Central memory CD8-positive, alpha-beta T cell (primary cell): Measurements from ENCODE around the gene RIC8B.

Source experiments
- ATAC-seq: fragments of 150-1000 bp; cut with Tn5 transposase; replicated peaks from 2 replicates; pipeline ENCODE4 v1.10.0; 2022; ENCODE audit warnings: mild to moderate bottlenecking, moderate FRiP score, moderate number of reproducible peaks; ENCODE audit not compliant: poor library complexity, severe bottlenecking; ENCODE audit errors: extremely low read depth
- DNase-seq, 2 donors: peaks; one replicate each; pipeline ENCODE4 v3.0.0; 2021; ENCODE audit warnings: low spot score in 2 of 2
- H3K27ac Mint-ChIP-seq: one replicate; pipeline ENCODE4 v1.8.0; 2022; ENCODE audit warnings: low read depth, mild to moderate bottlenecking, moderate library complexity, mixed read lengths
- H3K27me3 Mint-ChIP-seq: one replicate; pipeline ENCODE4 v1.8.0; 2022; ENCODE audit warnings: mixed read lengths
- H3K36me3 Mint-ChIP-seq: one replicate; pipeline ENCODE4 v1.8.0; 2022; ENCODE audit warnings: mild to moderate bottlenecking, moderate library complexity, mixed read lengths; ENCODE audit not compliant: insufficient read depth
- H3K4me1 Mint-ChIP-seq: one replicate; pipeline ENCODE4 v1.8.0; 2022; ENCODE audit warnings: mixed read lengths
- H3K4me3 Mint-ChIP-seq: one replicate; pipeline ENCODE4 v1.8.0; 2022; ENCODE audit warnings: mild to moderate bottlenecking, moderate library complexity, mixed read lengths
- H3K9me3 Mint-ChIP-seq: one replicate; pipeline ENCODE4 v1.8.0; 2022; ENCODE audit warnings: mixed read lengths

Gene RIC8B

DNA sequence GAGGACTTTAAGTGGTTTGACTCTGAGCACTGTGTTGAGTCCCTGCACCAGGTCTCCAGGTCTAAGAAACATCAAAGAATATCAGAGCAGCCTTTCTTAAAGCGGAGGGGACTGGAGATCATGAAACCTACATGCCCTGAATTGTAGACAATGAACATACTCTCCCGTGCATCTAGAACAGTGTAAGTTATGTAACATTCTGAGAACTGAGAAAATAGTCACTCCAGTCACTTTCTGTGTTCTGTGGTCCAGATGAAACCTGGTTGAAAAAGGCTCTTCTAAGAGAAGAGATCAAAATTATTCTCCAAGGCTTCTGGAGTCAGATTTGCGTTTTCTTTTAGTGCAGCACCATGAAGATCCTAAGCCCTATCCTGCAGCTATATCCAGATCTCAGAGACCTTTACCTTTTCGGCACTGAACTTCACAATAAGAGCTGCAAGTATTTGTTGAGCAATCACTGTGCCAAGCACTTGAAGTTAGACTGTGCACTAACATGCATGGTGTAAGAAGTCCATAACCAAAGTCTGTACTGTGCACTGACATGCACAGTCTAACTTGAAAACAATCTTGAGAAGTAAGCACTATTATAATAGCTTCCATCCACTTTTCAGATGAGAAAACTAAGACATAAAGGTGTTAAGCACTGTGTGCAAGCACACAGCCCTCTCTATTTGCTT, 115.6 kb downstream of the RIC8B start:
- H3K9me3 Mint-ChIP-seq, result no peaks in the 10 kb centered on the region
- H3K27ac Mint-ChIP-seq, result peak overlapping the region; percentile 64
- H3K4me1 Mint-ChIP-seq, result no peaks in the 10 kb centered on the region
- no peak for ATAC-seq
- H3K36me3 Mint-ChIP-seq, result peaks cover 7% of the 10 kb centered on the region
- no peak for DNase-seq
- no peak overlapping the region for H3K4me3 Mint-ChIP-seq
- H3K27me3 Mint-ChIP-seq, result no peaks in the 10 kb centered on the region

DNA sequence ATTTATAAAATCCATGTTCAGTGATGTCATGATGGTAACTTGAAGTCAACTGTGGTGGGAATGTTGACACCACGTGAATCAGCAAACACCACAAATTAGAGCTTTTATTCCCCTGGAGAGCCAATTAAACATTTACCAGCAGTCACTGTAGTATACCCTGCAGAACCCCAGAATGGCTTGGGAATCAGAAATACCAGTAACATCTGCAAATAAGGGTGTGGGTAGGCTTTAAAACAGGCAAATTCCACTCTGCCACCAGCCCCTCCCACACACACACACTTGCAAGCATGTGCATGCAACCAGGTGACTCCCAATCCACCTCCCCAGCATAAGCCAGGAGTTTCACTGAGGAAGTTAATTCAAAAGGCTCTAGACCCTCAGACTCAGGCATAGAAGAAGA, 117.6 kb downstream of the RIC8B start:
- Mint-ChIP-seq H3K9me3 (peaks cover 5% of the 10 kb centered on the region), H3K27me3 (no peaks in the 10 kb centered on the region), H3K36me3 (peaks cover 5% of the 10 kb centered on the region), H3K4me3 (no peak overlapping the region), H3K27ac (no peak overlapping the region), H3K4me1 (no peaks in the 10 kb centered on the region)
- no peak for DNase-seq
- ATAC-seq, result no peak

DNA sequence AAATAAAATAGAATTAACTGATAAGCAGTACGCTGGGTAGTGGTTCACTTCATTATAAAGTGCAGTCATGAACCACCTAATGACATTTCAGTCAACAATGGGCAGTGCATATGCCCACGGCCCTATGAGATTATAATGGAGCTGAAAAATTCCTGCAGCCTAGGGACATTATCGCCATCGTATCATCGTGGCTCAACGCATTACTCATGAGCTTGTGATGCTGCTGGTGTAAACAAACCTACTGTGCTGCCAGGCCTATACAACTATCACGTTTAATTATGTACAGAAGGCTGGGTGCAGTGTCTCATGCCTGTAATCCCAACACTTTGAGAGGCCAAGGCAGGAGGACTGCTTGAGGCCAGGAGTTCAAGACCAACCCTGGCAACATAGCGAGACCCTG, 119.0 kb downstream of the RIC8B start:
- Mint-ChIP-seq H3K27ac (no peak overlapping the region), H3K36me3 (no peaks in the 10 kb centered on the region), H3K4me3 (no peak overlapping the region), H3K27me3 (no peaks in the 10 kb centered on the region), H3K4me1 (peaks cover 4% of the 10 kb centered on the region), H3K9me3 (peaks cover 5% of the 10 kb centered on the region)
- no peak for ATAC-seq
- no peak for DNase-seq

DNA sequence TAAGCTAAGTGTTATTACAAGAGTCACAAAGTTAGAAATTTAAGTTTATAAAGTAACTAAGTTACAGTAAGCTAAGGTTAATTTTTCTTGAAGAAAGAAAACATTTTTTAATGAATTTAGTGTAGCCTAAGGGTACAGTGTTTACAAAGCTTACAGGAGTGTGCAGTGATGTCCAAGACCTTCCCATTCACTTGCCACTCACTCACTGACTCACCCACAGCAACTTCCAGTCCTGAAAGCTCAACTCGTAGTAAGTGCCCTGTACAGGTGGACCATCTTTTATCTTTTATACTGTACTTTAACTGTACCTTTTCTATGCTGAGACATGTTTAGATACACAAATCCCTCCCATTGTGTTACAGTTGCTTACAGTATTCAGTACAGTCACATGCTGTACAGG, 120.3 kb downstream of the RIC8B start:
- H3K27me3 Mint-ChIP-seq, result peaks cover 10% of the 10 kb centered on the region
- H3K9me3 Mint-ChIP-seq, result peaks cover 5% of the 10 kb centered on the region

DNA sequence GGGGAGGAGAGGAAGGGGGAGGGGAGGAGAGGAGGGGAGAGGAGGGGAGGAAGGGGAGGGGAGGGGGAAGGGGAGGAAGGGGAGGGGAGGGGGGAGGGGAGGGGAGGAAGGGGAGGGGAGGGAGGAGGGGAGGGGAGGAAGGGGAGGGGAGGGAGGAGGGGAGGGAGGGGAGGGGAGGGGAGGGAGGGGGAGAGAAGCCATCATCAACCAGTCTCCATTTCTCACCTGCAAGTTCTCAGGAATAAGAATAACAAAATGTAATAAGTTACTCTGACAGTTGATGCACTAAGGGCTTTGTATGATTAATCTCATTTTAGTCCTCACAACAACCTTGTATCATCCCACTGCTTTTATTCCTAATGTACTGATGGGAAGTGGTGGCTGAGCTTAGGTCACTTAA, 122.1 kb downstream of the RIC8B start:
- Mint-ChIP-seq H3K27ac (peak overlapping the region; percentile 29), H3K27me3 (peaks cover 14% of the 10 kb centered on the region), H3K9me3 (peaks cover 5% of the 10 kb centered on the region), H3K36me3 (no peaks in the 10 kb centered on the region), H3K4me1 (peaks cover 4% of the 10 kb centered on the region), H3K4me3 (no peak overlapping the region)
- ATAC-seq, result no peak
- DNase-seq, result no peak

More for the DNA sequence above, 120.3 kb downstream of the RIC8B start:
- ATAC-seq (no peak), DNase-seq (no peak)
- Mint-ChIP-seq H3K27ac (no peak overlapping the region), H3K4me1 (peaks cover 4% of the 10 kb centered on the region), H3K36me3 (no peaks in the 10 kb centered on the region), H3K4me3 (no peak overlapping the region)

DNA sequence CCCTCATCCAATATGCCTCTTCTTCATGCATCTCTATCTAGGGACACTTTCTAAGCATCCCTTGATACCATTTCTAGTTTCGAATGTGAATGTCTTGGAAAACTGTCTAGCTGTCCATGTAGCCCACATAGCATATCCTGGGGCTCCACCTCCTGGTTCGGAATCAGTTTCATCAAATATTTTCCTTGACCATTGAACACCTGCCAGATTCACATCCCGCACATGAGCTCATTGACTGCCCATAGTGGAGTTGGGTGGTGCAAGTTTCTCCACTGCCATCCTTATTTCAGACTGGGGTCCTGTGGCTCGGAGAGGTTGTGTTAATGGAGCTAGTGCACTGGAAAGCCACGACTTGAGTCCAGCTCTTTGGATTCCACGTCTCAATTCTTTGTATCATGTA, 122.6 kb downstream of the RIC8B start:
- ATAC-seq, result no peak
- Mint-ChIP-seq H3K27me3 (peaks cover 19% of the 10 kb centered on the region), H3K9me3 (peaks cover 5% of the 10 kb centered on the region), H3K4me3 (no peak overlapping the region), H3K27ac (no peak overlapping the region), H3K36me3 (no peaks in the 10 kb centered on the region), H3K4me1 (peaks cover 4% of the 10 kb centered on the region)
- DNase-seq, result no peak

DNA sequence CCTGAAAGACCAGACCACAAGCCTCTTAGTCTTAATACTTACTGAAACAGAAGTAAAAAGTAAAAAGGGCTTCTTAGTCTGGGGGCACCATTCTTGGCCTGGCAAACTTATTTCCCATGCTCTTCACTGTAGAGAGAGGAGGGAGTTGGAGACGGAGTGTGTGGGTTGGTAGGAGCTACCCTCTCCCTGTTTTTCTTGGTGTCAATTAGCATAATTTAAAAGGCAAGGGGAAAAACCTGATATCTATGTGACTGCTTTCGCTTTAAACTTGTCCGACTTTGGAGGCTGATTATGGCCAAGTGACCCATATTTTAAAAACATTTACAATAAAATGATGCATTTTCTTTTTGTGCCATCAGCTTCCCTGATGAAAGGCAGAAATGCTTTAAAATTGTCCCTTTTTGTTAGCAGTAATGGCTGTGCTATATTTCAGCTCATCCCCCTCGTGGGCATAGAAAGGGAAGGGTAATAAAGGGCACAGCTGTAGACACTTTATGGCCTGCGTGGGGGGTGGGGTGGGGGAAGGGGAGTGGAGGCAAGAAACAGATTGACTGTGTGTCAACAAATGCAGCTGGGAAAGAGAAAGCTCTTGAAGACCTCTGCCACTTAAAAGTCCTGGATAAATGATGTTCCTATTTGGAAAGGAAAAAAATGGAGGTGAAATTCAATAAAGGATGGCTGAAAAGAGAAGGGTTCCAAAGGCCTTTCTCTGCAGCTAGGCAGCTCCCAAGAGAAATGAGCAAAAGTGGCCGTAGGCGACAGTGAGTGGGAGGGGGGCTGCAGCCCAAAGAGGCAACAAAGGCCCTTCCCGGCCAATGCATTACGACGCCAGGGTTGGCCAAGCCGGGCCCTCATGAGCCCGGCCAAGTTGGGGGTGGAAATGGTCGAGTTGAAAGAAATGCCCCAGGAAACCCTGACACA, 123.8 kb downstream of the RIC8B start:
- Mint-ChIP-seq H3K4me1 (peaks cover 4% of the 10 kb centered on the region), H3K4me3 (no peak overlapping the region), H3K27me3 (peaks cover 30% of the 10 kb centered on the region), H3K36me3 (no peaks in the 10 kb centered on the region), H3K27ac (no peak overlapping the region), H3K9me3 (peaks cover 5% of the 10 kb centered on the region)
- DNase-seq, result no peak
- ATAC-seq, result no peak

DNA sequence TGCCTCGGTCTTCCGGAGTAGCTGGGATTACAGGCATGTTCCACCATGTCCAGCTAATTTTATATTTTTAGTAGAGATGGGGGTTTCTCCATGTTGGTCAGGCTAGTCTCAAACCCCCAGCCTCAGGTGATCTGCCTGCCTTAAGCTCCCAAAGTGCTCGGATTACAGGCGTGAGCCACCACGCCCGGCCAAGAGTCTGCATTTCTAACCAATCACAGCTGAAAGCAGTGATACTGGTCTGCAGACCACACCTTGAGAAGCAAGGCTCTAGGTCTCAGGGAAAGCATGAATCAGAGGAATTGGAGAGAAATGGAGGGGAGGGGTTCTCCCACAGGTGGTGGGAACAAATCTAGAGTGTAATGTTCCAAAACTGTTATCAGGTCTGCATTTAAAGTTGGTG, 126.1 kb downstream of the RIC8B start:
- Mint-ChIP-seq H3K4me1 (peaks cover 4% of the 10 kb centered on the region), H3K36me3 (no peaks in the 10 kb centered on the region), H3K9me3 (peaks cover 5% of the 10 kb centered on the region), H3K27ac (no peak overlapping the region), H3K27me3 (peaks cover 34% of the 10 kb centered on the region), H3K4me3 (no peak overlapping the region)
- DNase-seq, result no peak
- ATAC-seq, result no peak

DNA sequence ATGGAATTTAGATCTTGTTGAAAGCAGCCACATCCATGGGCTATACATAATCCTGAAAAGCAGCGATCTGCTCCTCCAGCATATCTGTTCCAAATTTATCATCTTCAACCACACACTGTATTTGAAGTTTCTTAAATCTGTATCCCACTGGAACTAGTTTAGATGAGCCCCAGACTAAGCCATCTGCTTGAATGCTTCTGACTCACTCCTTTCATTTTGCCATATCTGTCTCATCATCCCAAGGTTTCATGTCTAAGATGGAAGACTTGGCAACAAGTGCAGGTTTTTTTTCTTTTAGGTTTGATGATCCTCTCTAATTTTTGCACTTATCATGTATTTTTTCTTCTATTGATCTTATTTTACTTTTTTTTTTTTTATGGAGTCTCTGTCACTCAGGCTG, 126.8 kb downstream of the RIC8B start:
- peaks cover 4% of the 10 kb centered on the region for H3K4me1 Mint-ChIP-seq
- ATAC-seq, result no peak
- H3K27me3 Mint-ChIP-seq, result peaks cover 39% of the 10 kb centered on the region
- H3K4me3 Mint-ChIP-seq, result no peak overlapping the region
- peaks cover 1% of the 10 kb centered on the region for H3K9me3 Mint-ChIP-seq
- H3K27ac Mint-ChIP-seq, result no peak overlapping the region
- DNase-seq, result no peak
- H3K36me3 Mint-ChIP-seq, result no peaks in the 10 kb centered on the region

DNA sequence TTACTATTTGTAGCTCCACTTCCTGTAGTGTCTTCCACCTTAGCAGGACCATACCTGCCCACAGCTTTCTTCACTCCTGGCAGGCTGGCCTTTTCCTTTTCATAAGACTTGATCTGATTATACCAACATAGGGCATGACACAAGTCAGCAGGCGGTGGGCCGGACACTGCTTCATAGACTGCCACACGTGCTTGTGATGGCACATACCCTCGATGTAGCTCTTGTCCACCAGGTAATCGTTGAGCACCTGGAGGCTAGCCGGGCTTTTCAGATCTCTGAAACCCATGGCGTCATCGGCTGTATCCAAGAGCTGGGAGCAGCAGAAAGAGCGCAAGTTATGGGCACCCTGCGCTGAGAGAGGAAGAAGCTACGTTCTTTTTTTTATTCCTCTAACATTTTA, 127.6 kb downstream of the RIC8B start:
- no peak overlapping the region for H3K27ac Mint-ChIP-seq
- peaks cover 4% of the 10 kb centered on the region for H3K4me1 Mint-ChIP-seq
- H3K36me3 Mint-ChIP-seq, result no peaks in the 10 kb centered on the region
- H3K27me3 Mint-ChIP-seq, result peaks cover 47% of the 10 kb centered on the region
- no peak for ATAC-seq
- no peaks in the 10 kb centered on the region for H3K9me3 Mint-ChIP-seq
- no peak overlapping the region for H3K4me3 Mint-ChIP-seq
- DNase-seq, result no peak

DNA sequence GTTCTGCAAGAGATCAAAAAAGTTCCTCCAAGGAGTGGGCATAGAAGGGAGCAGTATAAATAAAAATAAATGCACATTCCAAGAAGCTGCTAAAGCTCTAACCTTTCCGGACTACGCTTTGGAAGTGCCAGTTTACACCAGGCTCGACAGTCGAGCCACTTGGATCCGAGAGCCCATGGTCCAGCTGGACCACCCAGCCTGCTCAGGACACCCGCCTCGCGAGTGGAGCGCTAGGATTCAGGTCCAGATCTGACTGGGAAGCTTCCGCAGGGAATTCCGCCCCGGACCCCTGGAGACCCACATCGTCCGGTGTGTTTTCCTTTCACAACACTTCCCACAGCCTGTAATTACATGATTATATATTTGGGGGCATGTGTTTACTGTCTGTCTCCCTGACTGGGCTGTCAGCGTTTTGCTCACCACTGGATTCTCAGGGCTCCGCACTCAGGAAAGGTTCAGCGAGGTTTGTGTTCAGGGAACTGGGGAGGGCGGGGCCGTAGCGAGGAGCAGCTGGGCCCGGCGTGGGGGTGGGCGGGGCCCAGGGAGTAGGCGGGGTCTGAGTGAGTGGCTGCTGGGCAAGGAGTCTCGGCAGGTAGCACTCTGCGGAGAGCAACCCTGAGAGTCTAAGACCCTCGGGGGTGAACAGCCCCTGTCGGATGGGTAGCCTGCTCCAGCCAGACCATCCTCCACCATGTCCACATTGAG, 128.9 kb downstream of the RIC8B start:
- H3K4me3 Mint-ChIP-seq, result peak overlapping the region; percentile 30

DNA sequence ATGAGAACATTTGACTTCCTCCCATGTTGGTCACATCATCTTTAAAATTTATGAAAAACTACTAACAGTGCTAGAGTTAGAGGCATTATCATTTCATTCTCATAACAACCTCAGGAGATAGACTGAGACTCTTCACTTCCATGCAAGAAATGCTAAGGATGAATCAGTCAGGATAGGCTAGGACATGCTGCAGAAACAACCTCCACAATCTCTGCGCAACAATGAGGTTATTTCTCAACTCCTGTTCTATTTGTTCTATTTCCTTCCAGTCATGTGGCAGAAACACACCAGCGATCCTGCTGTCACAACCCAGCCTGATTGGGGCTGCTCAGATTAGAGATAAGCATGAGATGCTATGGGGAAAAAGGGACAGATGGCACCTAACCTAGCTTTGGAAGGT, 132.2 kb downstream of the RIC8B start:
- peaks cover 7% of the 10 kb centered on the region for H3K4me1 Mint-ChIP-seq
- DNase-seq, result no peak
- no peaks in the 10 kb centered on the region for H3K36me3 Mint-ChIP-seq
- H3K4me3 Mint-ChIP-seq, result no peak overlapping the region
- H3K27ac Mint-ChIP-seq, result no peak overlapping the region
- no peak for ATAC-seq
- peaks cover 45% of the 10 kb centered on the region for H3K27me3 Mint-ChIP-seq
- H3K9me3 Mint-ChIP-seq, result no peaks in the 10 kb centered on the region

More for the DNA sequence above, 128.9 kb downstream of the RIC8B start:
- no peaks in the 10 kb centered on the region for H3K4me1 Mint-ChIP-seq
- no peaks in the 10 kb centered on the region for H3K9me3 Mint-ChIP-seq
- H3K36me3 Mint-ChIP-seq, result no peaks in the 10 kb centered on the region
- H3K27me3 Mint-ChIP-seq, result peaks cover 60% of the 10 kb centered on the region
- peak; percentile 17 to 26 for DNase-seq
- H3K27ac Mint-ChIP-seq, result no peak overlapping the region
- ATAC-seq, result peak; percentile 82
